ENCODE results near the gene CDH12.
"Not testable (repeated sequence)": the region's sequence is repeated elsewhere in the genome, so short reads cannot be mapped to it uniquely, and the experiment has no call there.

The CDH12 gene

DNA sequence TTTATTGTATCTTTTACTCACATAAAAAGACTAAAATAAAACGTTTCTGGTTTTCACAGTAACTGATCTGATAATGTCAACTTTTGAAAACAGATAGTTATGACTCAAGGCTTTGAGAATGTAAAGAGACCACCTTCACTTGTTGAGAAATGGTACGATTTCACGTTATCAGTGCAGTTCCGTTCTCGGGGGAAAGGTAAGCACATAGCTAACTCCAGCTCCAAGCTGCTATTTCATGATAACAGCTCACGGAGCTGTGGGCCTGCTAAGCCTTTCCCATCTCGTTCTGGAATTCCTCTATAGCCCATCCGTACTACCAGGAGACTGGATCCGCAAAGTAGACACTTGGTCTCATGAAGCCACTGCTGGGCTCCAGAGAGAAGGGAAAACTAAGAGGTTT is 701.3 kb downstream of the CDH12 start:
- DNase-seq (ENCODE audit: low spot score): not testable (repeated sequence)

DNA sequence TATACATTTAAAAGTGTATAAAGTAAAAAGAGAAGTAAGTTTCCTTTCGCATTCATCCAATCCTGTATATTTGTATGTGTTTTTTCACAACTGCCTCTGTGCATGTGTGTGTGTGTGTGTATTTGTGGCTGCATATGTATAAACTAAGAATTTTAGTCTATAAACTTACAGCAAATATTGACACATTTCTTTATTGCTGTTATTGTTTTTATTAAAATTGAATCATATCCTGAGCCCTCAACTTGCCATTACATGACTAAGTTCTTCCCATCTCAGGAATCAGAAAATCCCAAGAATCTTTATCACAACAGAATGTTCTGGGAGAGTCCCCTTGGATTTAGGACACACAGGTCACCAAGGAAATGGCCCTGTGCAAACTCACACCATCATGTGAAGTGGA is 712.7 kb downstream of the CDH12 start:
- DNase-seq (ENCODE audit: low spot score): not testable (repeated sequence)

DNA sequence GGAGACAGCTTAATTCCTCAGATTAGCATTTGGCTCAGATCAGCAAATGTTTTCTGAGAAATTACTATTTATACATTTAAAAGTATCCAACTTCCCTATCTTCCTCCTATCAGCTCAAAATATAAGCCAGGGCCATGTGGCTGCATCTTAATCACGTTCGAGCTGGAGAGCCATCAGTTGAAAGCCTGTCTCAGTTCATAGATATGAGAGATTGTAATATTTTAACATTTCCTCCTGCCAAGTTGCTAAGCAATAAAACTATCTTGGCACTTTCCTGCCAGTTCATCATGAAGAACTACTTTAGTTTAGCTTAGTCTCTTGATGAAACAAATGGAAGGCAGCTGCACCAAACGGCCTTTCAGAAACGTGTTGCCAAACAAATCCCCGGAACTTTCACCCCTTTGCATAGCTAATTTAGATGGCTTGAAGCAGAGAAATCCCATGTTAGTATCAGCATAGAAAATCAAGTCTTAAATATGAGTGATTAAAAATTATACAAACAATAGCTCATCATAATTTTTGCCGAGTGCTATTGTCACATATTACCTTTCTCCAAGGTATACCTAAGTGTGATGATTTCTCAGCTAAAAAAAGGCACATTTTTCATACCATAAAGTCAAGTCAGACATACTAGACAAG is 713.4 kb downstream of the CDH12 start:
- not testable (repeated sequence) for DNase-seq (ENCODE audit: low spot score)

DNA sequence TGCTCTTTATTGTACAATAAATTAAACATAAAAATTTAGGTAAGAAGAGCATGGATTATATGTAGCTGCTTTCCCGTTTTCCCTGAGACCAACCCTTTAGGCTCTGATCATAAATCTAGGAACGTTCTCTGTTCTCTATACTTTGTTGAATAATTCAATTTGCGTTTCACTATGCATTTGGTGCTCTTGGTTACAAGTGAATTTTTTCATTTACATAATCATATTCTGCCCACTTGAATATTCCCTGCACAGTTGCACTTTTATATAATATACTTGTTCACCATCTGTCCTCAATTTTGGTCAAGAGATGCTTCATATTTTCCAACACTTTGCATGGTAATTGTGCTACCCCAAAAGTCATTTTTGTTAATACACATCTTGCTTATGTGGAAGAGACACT is 741.8 kb downstream of the CDH12 start:
- no peak for DNase-seq (ENCODE audit: low spot score)

DNA sequence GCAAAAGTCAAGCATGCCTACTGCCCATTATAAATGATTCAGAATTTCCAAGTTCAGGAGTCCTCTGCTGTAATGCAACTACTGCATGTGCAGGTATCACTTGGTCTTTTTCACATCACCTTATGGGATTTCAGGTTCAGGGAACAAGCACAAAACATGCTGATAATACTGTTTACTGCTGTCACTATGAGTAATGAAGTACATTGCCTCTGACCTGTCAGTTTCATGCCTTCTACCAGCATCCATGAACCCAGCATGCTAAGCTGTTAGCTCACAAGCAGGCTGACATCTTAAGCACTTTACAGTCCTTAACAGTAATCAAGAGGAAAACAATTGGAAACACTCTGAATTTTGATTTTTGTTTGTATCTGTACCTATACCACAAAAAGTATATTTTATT is 743.8 kb downstream of the CDH12 start:
- DNase-seq (ENCODE audit: low spot score): no peak

DNA sequence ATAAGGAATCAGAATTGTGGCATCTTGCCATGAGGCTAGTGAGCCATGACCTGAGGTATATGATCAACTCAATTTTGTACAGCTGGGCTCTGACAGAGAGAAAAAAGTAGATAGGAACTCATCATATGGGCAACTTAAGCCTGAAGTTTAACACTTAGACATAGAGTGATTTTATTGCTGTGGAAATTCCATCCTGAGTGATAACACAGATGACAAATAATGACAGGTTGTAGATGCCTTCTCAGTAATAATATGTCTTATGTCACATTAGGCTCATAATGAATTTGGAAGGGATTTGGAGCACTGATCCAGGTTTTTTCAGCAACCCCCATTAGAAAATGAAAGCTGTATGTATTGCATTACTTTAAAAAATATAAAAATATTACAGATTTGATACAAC is 744.6 kb downstream of the CDH12 start:
- DNase-seq (ENCODE audit: low spot score): no peak

DNA sequence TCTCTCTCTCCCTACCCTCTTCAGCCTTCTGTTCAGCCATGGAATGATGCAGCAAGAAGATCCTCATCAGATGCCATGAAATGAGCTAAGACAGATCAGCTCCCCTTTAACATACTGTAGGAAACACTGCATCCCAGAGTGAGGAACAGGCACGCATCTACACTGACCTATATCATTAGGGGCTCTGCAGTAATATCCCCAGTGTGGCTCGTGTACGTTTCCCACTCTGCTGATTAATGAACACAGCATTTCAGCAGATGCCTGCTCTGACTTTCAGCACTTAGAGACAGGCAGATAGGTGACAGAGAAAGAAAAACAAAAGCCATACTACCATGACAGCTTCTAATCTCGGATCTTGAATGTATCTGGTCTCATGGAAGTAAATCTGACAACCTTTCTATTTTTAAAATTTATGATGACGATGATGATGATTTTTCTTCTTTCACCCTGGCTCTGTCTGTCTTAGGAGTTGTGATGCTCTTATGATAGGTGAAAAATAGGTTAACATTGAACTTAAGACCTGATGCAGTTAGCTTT is 750.3 kb downstream of the CDH12 start:
- DNase-seq (ENCODE audit: low spot score): no peak

DNA sequence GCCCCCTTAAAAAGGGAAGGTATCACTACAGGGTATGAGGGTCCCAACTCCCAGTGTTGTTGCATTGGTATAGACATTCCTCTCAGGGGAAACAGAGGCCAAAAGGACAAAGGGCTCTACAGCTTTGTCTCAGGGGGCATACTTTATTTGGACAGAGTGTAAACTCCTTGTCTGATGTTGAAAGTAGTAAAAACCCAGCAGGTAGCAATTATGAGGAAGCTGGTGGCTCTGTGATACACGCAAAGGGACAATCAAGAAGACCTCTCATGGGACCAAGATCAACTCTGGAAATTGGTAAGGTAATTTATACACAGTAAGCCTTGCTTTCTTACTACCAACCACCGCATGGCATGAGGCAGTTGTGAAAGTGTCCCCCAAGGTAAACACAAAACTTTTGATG is 764.6 kb downstream of the CDH12 start:
- DNase-seq (ENCODE audit: low spot score): no peak

DNA sequence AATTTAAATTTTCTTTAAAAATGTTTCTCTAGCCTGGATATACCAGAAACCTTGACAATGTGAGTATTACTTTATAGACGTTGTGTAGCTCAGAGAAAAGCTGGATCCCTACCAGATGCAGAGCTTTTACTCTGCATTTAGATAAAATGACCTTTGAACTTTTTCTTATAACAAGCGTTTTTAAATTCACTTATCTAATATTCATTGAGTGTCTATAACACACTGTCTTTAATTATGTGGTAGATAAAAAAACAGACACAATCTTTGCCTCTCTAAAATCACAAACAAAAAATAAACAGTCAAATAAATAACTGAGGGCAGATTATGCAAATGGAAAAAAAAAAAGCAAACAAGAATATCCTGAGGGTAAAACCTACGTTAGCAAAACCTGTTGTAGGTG is 773.6 kb downstream of the CDH12 start:
- no peak for DNase-seq (ENCODE audit: low spot score)

DNA sequence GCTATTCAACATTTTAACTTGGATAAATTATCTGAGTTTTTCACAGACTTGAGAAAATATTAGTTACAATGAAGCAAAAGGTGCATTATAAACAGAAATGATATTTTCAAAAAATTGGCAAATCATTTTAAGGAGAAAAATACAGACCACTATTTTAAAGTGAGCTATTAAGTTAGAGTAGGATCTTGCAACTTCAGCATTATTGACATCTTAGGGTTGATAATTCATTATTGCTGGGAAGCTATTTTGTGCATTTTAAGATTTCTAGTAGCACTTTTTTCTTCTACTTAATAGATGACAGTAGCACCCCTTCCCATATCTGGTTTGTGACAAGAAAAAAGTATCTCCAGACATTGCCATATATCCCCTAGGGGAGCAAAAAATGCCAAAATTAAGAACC is 774.1 kb downstream of the CDH12 start:
- DNase-seq (ENCODE audit: low spot score): no peak

DNA sequence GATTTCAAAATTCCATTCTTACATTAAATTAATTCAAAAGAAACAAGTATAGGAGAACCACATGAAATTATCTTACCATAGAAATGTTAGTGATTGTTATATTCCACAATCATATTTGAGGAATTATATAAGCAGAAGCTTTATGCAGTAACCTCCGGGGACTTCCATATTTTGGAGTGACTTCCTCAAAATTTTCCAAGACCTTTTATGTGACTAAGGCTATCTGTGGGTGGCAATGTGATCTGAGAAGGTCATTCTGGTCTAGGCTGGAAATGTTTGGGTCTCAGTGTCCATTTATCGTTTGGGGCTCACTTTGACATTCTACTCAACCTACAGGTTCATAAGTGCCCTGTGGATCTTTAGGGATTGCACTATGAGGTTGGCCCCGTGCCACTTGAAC is 776.6 kb downstream of the CDH12 start:
- no peak for DNase-seq (ENCODE audit: low spot score)

DNA sequence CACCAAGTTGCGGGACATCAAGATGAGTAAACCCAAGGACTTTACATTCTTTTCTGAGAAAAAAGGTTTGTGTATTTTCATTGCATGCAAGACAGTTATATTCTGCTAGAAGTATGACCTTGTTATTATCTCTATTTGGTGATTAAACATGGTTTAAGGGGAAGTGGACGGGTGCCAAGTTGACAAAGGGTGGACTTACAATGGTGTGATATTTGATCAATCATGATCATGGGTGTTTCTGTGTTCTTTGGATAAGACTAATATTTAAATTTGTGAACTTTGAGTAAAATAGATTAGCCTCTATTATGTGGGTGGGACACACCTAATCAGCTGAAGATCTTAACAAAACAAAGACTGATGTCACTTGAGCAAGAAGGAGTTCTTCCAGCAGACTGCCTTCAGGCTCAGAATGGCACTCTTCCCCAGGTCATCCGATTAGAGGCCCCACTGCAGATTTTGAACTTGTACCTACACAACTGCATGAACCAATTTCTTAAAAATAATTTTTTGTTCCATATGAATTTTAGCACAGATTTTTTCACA is 782.9 kb downstream of the CDH12 start:
- no peak for DNase-seq (ENCODE audit: low spot score)

DNA sequence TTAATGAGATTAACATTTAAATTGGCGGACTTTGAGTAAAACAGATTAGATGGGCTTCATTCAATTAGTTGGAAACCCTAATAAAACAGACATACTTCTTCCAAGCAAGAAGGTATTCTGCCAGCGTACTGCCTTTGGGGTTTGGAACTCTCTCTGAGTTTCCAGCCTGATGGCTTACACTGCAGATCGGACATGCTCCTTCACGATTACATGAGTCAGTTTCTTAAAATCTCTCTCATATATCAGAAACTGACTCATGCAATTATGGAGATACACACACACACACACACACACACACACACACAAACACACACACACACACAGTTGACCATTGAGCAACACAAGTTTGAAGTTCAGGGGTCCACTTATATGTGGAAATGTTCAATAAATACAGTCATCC is 789.4 kb downstream of the CDH12 start:
- no peak for DNase-seq (ENCODE audit: low spot score)

DNA sequence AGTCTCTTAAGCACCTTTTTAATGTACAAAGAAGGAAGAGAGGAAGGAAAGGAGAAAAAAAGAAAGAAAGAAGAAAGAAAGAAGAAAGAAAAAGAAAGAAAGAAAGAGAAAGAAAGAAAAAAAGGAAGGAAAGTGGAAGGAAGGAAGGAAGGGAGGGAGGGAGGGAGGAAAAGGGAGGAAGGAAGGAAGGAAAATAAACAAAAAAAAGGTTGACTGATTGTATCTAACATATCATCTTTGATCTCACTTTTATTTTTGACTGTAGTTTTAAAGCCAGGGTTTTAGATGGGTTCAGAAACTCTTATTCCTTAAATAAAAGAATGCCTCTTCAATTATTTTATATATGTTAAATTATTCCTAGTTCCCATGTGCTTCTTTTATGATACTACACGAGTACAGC is 794.5 kb downstream of the CDH12 start:
- no peak for DNase-seq (ENCODE audit: low spot score)

DNA sequence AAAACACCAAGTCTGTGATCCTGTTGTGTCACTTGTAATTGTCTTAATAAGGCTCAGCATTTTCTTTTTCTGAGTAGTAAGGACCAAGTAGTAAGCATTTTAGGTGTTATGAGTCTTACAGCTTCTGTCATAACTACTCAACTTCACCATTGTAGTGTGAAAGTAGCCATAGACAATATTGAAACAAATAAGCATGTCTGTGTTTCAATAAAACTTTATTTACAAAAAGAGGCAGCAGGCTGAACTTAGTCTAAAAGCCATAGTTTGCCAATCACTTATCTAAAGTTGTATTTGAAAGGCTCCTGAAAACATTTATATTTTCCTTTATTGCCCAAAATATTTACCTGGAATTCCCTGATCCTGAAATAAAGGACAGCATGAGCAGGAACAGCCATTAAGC is 796.1 kb downstream of the CDH12 start:
- DNase-seq (ENCODE audit: low spot score): no peak

DNA sequence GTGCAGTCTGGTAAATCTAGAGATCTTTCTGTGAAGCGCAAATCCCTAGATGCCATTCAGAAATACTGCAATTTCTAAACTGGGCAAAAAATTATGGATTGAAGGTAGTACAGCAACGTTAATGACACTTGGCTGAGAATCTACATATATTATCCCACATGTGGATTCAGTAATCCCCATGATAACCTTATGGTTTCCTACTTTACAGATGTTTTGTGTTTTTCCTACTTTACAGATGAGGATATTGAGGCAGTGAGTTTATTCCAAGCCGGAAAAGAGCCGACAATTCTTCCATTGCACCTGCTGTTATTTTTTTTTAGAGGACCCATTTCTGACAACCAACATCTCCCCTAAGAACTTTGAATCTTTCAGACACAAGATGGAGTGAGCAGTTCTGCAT is 796.5 kb downstream of the CDH12 start:
- DNase-seq (ENCODE audit: low spot score): no peak

DNA sequence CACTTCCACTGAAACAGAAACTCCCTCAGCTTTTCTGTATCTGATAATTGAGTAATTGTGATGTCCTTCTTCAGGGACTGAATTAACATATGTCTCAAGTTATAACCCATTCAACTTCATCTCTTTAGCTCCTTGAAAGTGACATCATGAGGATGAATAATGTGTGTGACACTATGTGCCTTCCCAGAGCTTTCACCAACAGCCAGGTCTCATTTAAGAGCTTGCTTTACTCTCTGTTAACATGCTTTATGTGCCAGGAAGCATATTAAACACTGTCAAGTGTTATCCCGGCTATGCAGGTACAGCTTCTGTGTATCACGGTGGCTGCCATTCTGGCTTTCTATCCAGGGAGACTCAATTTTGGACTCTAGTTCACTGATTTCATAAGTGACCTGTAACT is 799.9 kb downstream of the CDH12 start:
- no peak for DNase-seq (ENCODE audit: low spot score)

DNA sequence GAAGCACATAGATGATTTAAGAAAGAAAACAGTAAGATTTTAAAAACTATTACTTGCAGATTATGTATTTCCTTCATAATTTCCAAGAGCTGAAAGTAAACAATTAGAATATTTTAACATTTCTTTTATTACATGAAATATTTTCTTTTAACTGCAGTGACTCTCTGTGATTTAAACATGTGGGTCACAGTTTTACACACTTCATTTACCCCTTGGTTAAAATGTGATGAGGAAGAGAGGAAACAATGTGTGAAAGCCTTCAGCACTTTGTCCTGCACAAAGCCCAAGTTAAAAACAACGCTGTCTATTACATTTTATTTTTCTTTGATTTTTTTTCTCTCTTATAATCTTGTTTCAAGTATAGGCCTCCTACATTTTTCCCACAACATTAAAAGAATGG is 801.3 kb downstream of the CDH12 start:
- no peak for DNase-seq (ENCODE audit: low spot score)

DNA sequence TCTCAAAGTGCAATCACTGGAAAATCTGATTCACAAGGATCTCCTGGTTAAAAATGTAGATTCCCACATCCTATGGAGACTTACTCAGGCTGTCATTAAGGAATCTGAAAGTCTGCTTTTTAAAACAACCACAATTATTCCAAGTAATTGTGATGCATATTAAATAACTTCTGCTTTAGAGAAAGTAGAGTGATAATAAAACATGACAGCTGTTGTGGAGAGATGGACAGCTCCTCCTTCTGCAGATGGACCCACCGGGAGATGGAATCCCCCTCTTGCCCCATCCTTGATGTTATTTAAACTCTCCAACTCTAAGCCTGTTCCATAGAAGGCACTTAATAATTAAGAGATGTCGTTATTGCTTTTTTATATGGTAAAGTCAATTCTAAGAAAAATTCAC is 802.2 kb downstream of the CDH12 start:
- no peak for DNase-seq (ENCODE audit: low spot score)

DNA sequence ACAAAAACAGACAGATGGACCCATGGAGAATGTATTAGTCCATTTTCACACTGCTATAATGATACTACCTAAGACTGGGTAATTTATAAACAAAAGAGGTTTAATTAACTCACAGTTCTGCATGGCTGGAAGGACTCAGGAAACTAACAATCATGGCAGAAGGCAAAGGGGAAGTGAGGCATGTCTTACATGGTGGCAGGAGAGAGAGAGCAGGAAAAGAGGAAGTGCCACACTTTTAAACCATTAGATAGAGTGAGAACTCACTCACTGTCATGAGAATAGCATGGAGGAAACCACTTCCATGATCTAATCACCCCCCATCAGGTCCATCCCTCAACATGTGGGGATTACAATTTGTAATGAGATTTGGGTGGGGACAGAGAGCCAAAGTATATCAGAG is 808.9 kb downstream of the CDH12 start:
- DNase-seq (ENCODE audit: low spot score): no peak

DNA sequence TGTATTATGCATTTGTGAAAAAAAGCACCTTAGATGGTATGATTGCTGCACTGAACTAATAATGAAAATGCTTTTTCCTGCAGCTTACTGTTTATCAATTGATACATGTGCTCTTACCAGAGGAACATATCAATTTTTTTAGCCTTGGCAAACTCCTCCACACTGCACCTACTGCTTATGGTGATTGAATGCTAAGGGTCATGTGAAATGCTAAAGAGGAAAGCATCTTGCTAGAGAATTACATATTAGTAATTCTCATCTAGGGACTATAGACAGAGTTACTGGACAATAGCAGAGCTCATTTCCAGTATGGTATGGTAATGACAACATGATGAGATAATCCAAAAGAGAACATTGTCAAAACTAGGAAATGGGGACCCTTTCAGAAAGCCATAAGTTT is 817.1 kb downstream of the CDH12 start:
- no peak for DNase-seq (ENCODE audit: low spot score)

DNA sequence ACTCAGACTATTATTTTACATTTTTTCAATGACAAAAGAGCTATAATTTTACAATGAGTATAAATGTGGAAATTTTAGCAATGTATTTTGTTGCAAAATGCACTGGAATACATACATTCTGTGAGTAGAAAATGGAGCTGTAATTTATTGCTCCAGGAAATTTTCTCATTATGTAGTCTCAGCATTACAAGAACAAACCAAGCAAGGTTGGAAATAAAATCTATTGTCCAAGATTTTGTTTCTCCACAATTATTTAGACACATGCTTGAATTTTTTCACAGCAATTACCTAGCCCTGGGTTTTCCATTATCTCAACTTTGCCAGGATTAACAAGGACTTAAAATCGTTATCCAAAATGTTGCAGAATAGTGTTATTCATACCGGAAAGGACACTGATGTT is 820.1 kb downstream of the CDH12 start:
- no peak for DNase-seq (ENCODE audit: low spot score)

DNA sequence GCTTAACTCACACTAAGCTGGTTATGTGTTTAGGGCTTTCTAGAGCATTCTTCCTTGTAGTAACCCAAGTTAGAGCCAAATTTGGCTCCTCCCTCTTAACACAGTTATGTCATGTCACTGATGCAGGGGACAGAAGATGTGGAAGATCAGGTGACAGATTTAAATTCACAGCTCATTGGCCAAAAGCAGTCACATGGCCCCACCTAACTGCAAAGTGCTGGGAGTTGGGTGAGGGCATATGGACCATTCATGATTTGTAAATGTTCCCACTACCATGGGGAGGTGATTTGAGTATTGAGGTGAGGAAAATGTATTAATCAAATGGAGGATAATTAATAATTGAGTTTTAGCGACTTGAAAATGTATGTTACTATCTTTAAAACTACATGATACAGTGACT is 829.4 kb downstream of the CDH12 start:
- DNase-seq (ENCODE audit: low spot score): no peak

DNA sequence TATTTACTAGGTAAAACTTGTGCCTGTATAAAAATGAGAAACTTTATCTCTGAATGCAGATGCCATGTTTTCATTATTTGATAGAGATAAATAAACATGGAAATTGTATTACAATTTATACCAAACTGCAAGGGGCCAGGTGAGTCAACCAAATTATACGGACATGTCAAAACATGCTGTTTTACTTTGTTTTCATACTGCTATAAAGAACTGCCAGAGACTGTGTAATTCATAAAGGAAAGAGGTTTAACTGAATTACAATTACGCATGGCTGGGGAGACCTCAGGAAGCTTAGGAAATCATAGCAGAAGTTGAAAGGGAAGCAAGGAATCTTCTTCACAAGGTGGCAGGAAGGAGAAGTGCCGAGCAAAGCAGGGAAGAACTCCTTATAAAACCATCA is 840.3 kb downstream of the CDH12 start:
- not testable (repeated sequence) for DNase-seq (ENCODE audit: low spot score)

All from putamen (tissue), 1 donor.